Tibial artery (tissue), 4 donors: ENCODE results near the gene CD300E.
"Not testable (repeated sequence)": the region's sequence is repeated elsewhere in the genome, so short reads cannot be mapped to it uniquely, and the experiment has no call there.

Experiments used
- DNase-seq, 2 donors: peaks; one replicate each; pipeline ENCODE4 v3.0.0-alpha.2; 2019
- H3K27ac ChIP-seq, 2 donors: fragments of 200-600 bp; sonication (generic) in 1 of 2; 1 replicate in 1 of 2; 2 replicates in 1 of 2; pipeline ENCODE4 v1.5.1; 2018 to 2019; ENCODE audit warnings: mild to moderate bottlenecking in 1 of 2
- H3K27me3 ChIP-seq, 2 donors: fragments of 200-600 bp; sonication (generic) in 1 of 2; one replicate each; pipeline versions ENCODE4 v1.5.1 to v1.6.0; 2016 to 2019
- H3K36me3 ChIP-seq, 3 donors: fragments of 200-600 bp; sonication (generic) in 2 of 3; one replicate each; pipeline ENCODE4 v1.5.1; 2016 to 2019; ENCODE audit warnings: mild to moderate bottlenecking in 2 of 3
- H3K4me1 ChIP-seq, 4 donors: fragments of 200-600 bp; sonication (generic) in 2 of 4; 1 replicate in 3 of 4; 2 replicates in 1 of 4; pipeline ENCODE4 v1.5.1; 2016 to 2019
- H3K4me3 ChIP-seq, 2 donors: fragments of 200-600 bp; sonication (generic) in 1 of 2; 1 replicate in 1 of 2; 2 replicates in 1 of 2; pipeline ENCODE4 v1.5.1; 2018 to 2019; ENCODE audit warnings: mild to moderate bottlenecking in 2 of 2
- H3K9me3 ChIP-seq, 3 donors: fragments of 200-600 bp; sonication (generic) in 1 of 3; one replicate each; pipeline ENCODE4 v1.5.1; 2016 to 2019
- intact Hi-C: fragments of 100-400 bp; cut with DNase I; formaldehyde crosslinking; loops from one replicate; pipeline ENCODE4 v1.15.0; 2023; ENCODE audit warnings: low total_unique reads
- TF ChIP-seq, protein P1 (sequence below), 2 experiments: fragments of 200-600 bp in 1 of 2; fragments of 450-650 bp in 1 of 2; IDR thresholded peaks; one replicate each; pipeline ENCODE4 v1.5.1; 2017 to 2019; ENCODE audit warnings: antibody characterized with exemption in 2 of 2, mild to moderate bottlenecking in 1 of 2, moderate library complexity in 1 of 2

The CD300E gene

DNA sequence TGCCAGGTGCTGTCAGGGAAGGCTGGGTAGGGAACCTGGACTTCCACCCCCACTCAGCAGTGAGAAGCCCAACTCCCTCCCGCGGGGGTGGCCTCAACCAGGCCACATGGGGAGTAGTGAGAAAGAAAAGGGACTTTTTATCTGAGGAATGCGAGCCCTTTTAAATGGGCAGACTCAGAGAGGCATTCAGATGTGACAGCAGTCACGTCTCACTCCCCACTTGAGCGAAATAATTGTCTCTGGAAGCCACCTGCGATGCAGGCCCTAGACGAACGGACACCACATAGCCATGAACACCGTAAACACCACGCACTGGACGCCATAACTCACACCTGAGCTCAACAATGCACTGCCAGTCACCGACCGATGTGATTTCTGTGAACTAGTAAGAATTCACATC is 11.9 kb upstream of the CD300E start:
- intact Hi-C loops = no loop called here
- peaks cover 0 to 39% of the 10 kb centered on the region in 2 donors for H3K27me3 ChIP-seq
- no peak overlapping the region for H3K4me3 ChIP-seq
- H3K9me3 ChIP-seq = no peaks in the 10 kb centered on the region
- DNase-seq = no peak
- no peak overlapping the region for H3K27ac ChIP-seq
- TF ChIP-seq, protein P1, sequence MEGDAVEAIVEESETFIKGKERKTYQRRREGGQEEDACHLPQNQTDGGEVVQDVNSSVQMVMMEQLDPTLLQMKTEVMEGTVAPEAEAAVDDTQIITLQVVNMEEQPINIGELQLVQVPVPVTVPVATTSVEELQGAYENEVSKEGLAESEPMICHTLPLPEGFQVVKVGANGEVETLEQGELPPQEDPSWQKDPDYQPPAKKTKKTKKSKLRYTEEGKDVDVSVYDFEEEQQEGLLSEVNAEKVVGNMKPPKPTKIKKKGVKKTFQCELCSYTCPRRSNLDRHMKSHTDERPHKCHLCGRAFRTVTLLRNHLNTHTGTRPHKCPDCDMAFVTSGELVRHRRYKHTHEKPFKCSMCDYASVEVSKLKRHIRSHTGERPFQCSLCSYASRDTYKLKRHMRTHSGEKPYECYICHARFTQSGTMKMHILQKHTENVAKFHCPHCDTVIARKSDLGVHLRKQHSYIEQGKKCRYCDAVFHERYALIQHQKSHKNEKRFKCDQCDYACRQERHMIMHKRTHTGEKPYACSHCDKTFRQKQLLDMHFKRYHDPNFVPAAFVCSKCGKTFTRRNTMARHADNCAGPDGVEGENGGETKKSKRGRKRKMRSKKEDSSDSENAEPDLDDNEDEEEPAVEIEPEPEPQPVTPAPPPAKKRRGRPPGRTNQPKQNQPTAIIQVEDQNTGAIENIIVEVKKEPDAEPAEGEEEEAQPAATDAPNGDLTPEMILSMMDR (IDR thresholded peaks at IDR 0.05) = no peak
- H3K36me3 ChIP-seq = no peaks in the 10 kb centered on the region
- H3K4me1 ChIP-seq = no peaks in the 10 kb centered on the region

DNA sequence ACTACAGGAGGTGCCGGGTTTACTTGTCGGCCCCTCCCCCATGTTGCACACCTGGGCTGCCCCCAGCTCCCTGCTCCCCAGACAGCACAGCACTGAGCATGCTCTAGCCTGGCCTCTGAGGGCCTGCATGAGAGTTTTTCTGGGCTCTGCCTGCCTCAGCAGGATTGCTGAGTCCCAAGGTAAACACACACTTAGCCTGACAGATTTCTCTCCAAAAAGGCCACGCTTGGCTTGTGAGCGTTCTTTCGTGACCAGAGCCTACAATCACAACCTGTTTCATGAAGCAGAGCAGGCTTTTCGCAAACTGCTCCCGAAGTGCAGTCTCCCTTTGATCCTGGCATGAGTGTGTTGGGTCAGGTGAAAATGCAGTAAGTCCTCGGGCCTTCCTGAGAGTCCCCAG is 9.8 kb upstream of the CD300E start:
- Histone ChIP-seq H3K4me3 (no peak overlapping the region), H3K27me3 (peaks cover 0 to 40% of the 10 kb centered on the region in 2 donors), H3K9me3 (peaks cover 0 to 8% (median 7%) of the 10 kb centered on the region in 3 donors), H3K27ac (no peak overlapping the region), H3K4me1 (no peaks in the 10 kb centered on the region), H3K36me3 (no peaks in the 10 kb centered on the region)
- no peak for DNase-seq
- intact Hi-C loops = no loop called here
- TF ChIP-seq, protein P1 (IDR thresholded peaks at IDR 0.05) = no peak

DNA sequence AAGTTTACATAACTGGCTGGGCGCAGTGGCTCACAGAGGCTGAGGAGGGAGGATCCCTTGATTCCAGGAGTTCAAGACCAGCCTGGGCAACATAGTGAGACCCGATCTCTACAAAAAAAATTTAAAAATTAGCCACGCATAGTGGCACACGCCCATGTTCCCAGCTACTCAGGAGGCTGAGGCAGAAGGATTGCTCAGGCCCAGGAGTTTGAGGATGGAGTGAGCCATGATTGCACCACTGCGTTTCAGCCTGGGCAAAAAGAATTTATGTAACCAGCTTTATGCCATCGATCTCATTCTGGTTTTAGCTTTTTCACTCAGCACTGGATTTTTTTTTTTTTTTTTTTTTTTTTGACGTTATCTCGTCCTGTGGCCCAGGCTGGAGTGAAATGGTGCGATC is 9.1 kb upstream of the CD300E start:
- Histone ChIP-seq H3K4me1 (no peaks in the 10 kb centered on the region), H3K4me3 (no peak overlapping the region), H3K36me3 (no peaks in the 10 kb centered on the region), H3K9me3 (peaks cover 0 to 8% (median 7%) of the 10 kb centered on the region in 3 donors), H3K27ac (no peak overlapping the region), H3K27me3 (peaks cover 0 to 38% of the 10 kb centered on the region in 2 donors)
- intact Hi-C loops = no loop called here
- no peak for DNase-seq
- TF ChIP-seq, protein P1 (IDR thresholded peaks at IDR 0.05) = no peak

DNA sequence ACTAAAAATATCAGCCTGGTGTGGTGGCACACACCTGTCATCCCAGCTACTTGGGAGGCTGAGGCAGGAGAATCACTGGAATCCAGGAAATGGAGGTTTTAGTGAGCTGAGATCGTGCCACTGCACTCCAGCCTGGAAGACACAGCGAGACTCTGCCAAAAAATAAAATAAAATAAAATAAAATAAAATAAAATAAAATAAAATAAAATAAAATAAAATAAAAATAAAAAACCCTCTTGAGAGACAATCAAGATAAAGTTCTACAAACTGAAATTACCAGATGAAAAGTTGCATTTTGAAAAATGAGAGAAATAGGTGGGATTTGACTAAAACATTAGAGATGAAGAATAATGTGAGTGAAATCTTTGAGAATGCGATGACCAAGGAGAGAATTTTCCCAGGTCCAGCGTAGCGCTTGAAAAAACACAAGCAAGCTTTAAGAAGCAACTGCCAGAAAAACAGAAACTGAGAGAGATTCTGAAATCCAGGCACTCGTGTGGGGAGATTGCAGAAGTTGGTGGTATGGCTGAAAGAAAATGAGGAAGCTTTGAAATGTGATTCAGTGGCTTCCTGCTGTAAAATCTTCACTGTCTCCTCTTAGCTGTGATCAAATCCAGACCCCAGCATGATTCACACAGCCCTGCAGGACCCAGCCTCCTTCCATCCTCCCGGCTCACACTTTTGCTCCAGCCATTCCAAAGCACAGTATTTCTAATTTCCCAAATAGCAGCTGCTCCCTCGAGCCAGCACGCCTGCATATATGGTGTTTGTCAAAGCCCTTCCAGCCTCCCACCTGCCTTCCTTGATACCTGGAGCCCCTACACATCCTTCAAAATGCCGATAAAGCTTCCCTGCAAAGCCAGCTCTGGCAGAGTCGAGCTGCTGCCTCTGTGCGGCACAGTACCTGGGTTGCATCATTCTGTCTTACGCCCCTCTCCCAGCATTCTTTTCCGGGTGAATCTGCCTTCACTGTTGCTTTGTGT is 8.2 kb upstream of the CD300E start:
- TF ChIP-seq, protein P1 (IDR thresholded peaks at IDR 0.05) = no peak
- peaks cover 0 to 38% of the 10 kb centered on the region in 2 donors for H3K27me3 ChIP-seq
- peak; percentile 22 to 49 for DNase-seq
- peaks cover 0 to 9% (median 7%) of the 10 kb centered on the region in 3 donors for H3K9me3 ChIP-seq
- intact Hi-C loops = no loop called here
- no peaks in the 10 kb centered on the region for H3K36me3 ChIP-seq
- no peaks in the 10 kb centered on the region for H3K4me1 ChIP-seq
- no peak overlapping the region for H3K4me3 ChIP-seq
- no peak overlapping the region for H3K27ac ChIP-seq

DNA sequence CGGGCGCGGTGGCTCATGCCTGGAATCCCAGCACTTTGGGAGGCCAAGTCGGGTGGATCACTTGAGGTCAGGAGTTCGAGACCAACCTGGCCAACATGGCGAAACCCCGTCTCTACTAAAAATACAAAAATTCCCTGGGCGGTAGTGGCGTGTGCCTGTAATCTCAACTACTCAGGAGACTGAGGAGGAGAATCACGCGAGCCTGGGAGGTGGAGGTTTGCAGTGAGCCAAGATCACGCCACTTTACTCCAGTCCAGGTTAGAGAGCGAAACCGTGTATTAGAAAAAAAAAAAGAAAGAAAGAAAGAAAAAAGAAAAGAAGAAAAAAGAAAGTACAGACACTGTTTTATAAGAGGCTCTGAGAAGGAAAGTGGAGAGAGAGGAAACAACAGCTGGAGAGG is 6.7 kb upstream of the CD300E start:
- DNase-seq, intact Hi-C loops, H3K27ac ChIP-seq, H3K4me3 ChIP-seq, H3K36me3 ChIP-seq, H3K4me1 ChIP-seq: not testable (repeated sequence)
- Histone ChIP-seq H3K27me3 (peaks cover 0 to 27% of the 10 kb centered on the region in 2 donors), H3K9me3 (peaks cover 0 to 13% (median 7%) of the 10 kb centered on the region in 3 donors)

DNA sequence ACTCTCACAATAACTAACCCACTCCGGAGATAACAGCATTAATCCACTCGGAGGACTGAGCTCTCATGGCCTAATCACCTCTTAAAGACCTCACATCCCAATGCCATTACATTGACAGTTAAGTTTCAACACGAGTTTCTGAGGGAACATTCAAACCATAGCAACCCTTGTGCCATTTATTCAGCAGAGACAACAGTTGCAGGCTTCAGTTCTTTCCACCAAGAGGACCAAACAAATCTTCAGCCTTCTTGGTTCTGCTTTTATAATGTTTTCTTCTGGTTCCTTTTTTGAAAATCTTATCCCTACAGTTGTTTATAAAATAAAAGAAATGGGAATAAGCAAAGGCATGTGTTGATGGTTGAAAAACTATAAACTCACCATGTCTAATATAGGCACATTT is 2.1 kb upstream of the CD300E start:
- no peak for DNase-seq
- H3K27me3 ChIP-seq = peaks cover 0 to 8% of the 10 kb centered on the region in 2 donors
- peaks cover 0 to 13% (median 7%) of the 10 kb centered on the region in 3 donors for H3K9me3 ChIP-seq
- no peak overlapping the region for H3K27ac ChIP-seq
- no peaks in the 10 kb centered on the region for H3K4me1 ChIP-seq
- no peak overlapping the region for H3K4me3 ChIP-seq
- TF ChIP-seq, protein P1 (IDR thresholded peaks at IDR 0.05) = no peak
- no peaks in the 10 kb centered on the region for H3K36me3 ChIP-seq
- intact Hi-C loops = no loop called here
